GM12878 (cell line): Measurements from ENCODE around the gene CRTC3. TPM values are rescaled to one million over a fixed set of nuclear protein-coding genes. Genes with fewer than 3 reads are reported as not detected.

ENCODE experiments used
- ATAC-seq: fragments of 200-7000 bp; cut with Tn5 transposase; 3 replicates; pipeline ENCODE4 v1.9.1; 2020; ENCODE audit warnings: mild to moderate bottlenecking, moderate library complexity
- BruUV-seq: library from RNA; stranded (reverse); fragments of 400-500 nt; replicated peaks from 2 replicates; lab custom pipeline; 2021; lab: Mats Ljungman, UMichigan
- CTCF ChIA-PET: fragments of 300-600 bp; sonication (Branson Sonifier 250); formaldehyde crosslinking; extraction: SDS; loops from one replicate; lab custom pipeline; 2021; ENCODE audit warnings: inconsistent platforms; lab: Yijun Ruan, JAX
- POLR2A ChIA-PET: fragments of 350-600 bp; formaldehyde crosslinking; extraction: SDS; loops from one replicate; lab custom pipeline; 2021; ENCODE audit warnings: inconsistent platforms; lab: Charles Lee
- RAD21 ChIA-PET: fragments of 300-600 bp; sonication (Branson Sonifier 250); formaldehyde crosslinking; loops from one replicate; lab custom pipeline; 2023; ENCODE audit warnings: antibody characterized with exemption; ENCODE audit not compliant: unreplicated experiment; lab: Charles Lee
- SMC1A ChIA-PET: fragments of 300-600 bp; sonication (Branson Sonifier 250); formaldehyde crosslinking; loops from one replicate; lab custom pipeline; 2023; ENCODE audit not compliant: unreplicated experiment, uncharacterized antibody; lab: Charles Lee
- DNase-seq: peaks from one replicate; pipeline ENCODE4 v3.0.0-alpha.2; 2011; ENCODE audit warnings: low read depth, low spot score
- FAIRE-seq: peaks from 3 replicates; lab custom pipeline; 2011; peaks lifted over from hg19 to GRCh38; lab: Jason Lieb, UNC
- H2AFZ ChIP-seq: 2 replicates; pipeline ENCODE4 v1.6.0; 2011; ENCODE audit warnings: low read depth, low read length, control low read depth; ENCODE audit not compliant: control insufficient read depth
- H3K27ac ChIP-seq: 2 replicates; pipeline ENCODE4 v1.5.1; 2011; ENCODE audit warnings: control low read depth; ENCODE audit not compliant: control insufficient read depth, insufficient read depth
- H3K27me3 ChIP-seq, 2 experiments: replicated peaks in 1 of 2; 2 replicates each; pipeline versions ENCODE4 v1.6.0 to v1.6.1; 2011; ENCODE audit warnings: low read length in 1 of 2; ENCODE audit not compliant: control insufficient read depth in 2 of 2, insufficient read depth in 2 of 2
- H3K36me3 ChIP-seq, 2 experiments: 2 replicates each; pipeline ENCODE4 v1.5.1; 2011; ENCODE audit warnings: low read length in 1 of 2; ENCODE audit not compliant: control insufficient read depth in 2 of 2, insufficient read depth in 2 of 2
- H3K4me1 ChIP-seq: 2 replicates; pipeline ENCODE4 v1.6.1; 2011; ENCODE audit warnings: mild to moderate bottlenecking, low read length, moderate library complexity, mixed read lengths; ENCODE audit not compliant: control insufficient read depth, insufficient read depth
- H3K4me2 ChIP-seq: 2 replicates; pipeline ENCODE4 v1.6.0; 2011; ENCODE audit warnings: control low read depth; ENCODE audit not compliant: control insufficient read depth, insufficient read depth
- H3K4me3 ChIP-seq: fragments of 200-600 bp; sonication (generic); 2 replicates; pipeline ENCODE4 v1.5.1; 2016
- H3K79me2 ChIP-seq: 2 replicates; pipeline ENCODE4 v1.6.0; 2011; ENCODE audit warnings: low read length; ENCODE audit not compliant: control insufficient read depth, insufficient read depth
- H3K9ac ChIP-seq: 2 replicates; pipeline ENCODE4 v1.8.0; 2011; ENCODE audit warnings: low read length, control low read depth, mixed read lengths; ENCODE audit not compliant: control insufficient read depth, insufficient read depth
- H3K9me3 ChIP-seq: replicated peaks from 3 replicates; pipeline ENCODE4 v1.5.1; 2011; ENCODE audit warnings: mild to moderate bottlenecking, low read length; ENCODE audit not compliant: control insufficient read depth, insufficient read depth
- H4K20me1 ChIP-seq: 2 replicates; pipeline ENCODE4 v1.6.0; 2011; ENCODE audit not compliant: control insufficient read depth, insufficient read depth
- ATF7 ChIP-seq: fragments of 450-650 bp; IDR thresholded peaks from 2 replicates; pipeline ENCODE4 v1.6.1; 2016; ENCODE audit warnings: low read depth, mild to moderate bottlenecking
- BCLAF1 ChIP-seq: fragments of 450-650 bp; IDR thresholded peaks from 2 replicates; pipeline ENCODE4 v1.6.1; 2017; ENCODE audit warnings: antibody characterized with exemption, mild to moderate bottlenecking, moderate library complexity
- CBX3 ChIP-seq: fragments of 200-600 bp; sonication (generic); IDR thresholded peaks from 2 replicates; pipeline ENCODE4 v1.6.1; 2016; ENCODE audit warnings: low read depth, borderline replicate concordance
- E2F4 ChIP-seq: IDR thresholded peaks from 2 replicates; pipeline ENCODE4 v1.6.1; 2012; ENCODE audit warnings: low read depth, low read length, improper control_type of control experiment
- ELK1 ChIP-seq: IDR thresholded peaks from 2 replicates; pipeline ENCODE4 v1.6.1; 2012; ENCODE audit warnings: low read depth, low read length, improper control_type of control experiment
- MEF2B ChIP-seq: fragments of 450-650 bp; IDR thresholded peaks from 2 replicates; pipeline ENCODE4 v1.6.1; 2018; ENCODE audit warnings: mild to moderate bottlenecking, moderate library complexity; ENCODE audit not compliant: partially characterized antibody, poor library complexity, severe bottlenecking
- NFXL1 ChIP-seq: fragments of 450-650 bp; IDR thresholded peaks from 2 replicates; pipeline ENCODE4 v1.6.1; 2017; ENCODE audit warnings: antibody characterized with exemption, mild to moderate bottlenecking, borderline replicate concordance
- PBX3 ChIP-seq: IDR thresholded peaks from 2 replicates; pipeline ENCODE4 v1.6.1; 2011; ENCODE audit warnings: mild to moderate bottlenecking, low read depth, low read length, moderate library complexity; ENCODE audit not compliant: insufficient replicate concordance
- RBBP5 ChIP-seq: fragments of 200-600 bp; sonication (generic); conservative IDR thresholded peaks from 2 replicates; pipeline ENCODE4 v1.6.1; 2016
- ZBTB11 ChIP-seq: fragments of 450-650 bp; formaldehyde crosslinking; IDR thresholded peaks from 2 replicates; pipeline ENCODE4 v1.5.0; 2022; ENCODE audit warnings: mild to moderate bottlenecking, missing genetic modification characterization
- WGBS: methylation state at CpG from one replicate; pipeline ENCODE4 v1.1.6; 2016; ENCODE audit warnings: low lambda C conversion rate; ENCODE audit not compliant: insufficient replicate concordance, insufficient coverage; ENCODE audit errors: missing lambda C conversion rate; 5-methylcytosine and 5-hydroxymethylcytosine counted together
- in situ Hi-C: fragments of 300-500 bp; cut with MboI; formaldehyde crosslinking; loops from 9 replicates; pipeline ENCODE4 v1.14.3; 2018; ENCODE audit warnings: mixed read lengths
- intact Hi-C: fragments of 100-400 bp; cut with micrococcal nuclease; formaldehyde crosslinking; loops from one replicate; pipeline ENCODE4 v1.14.2; 2022; ENCODE audit not compliant: unreplicated experiment
- polyA plus RNA-seq, 11 experiments: library from polyadenylated mRNA; depleted of rRNA in 4 of 11; unstranded in 6 of 11; stranded (reverse) in 5 of 11; fragments of >200 nt; fragmentation: Nextera tagmentation in 4 of 11; fragmentation: Illumina TruSeq in 1 of 11; extraction: Ambion mirVana in 4 of 11; extraction: Trizol in 1 of 11; gene quantifications; 1 replicate in 1 of 11; 2 replicates in 10 of 11; pipeline versions ENCODE4 v1.2.1 to v1.2.3, GENCODE V29; 2011 to 2016; ENCODE audit warnings: inconsistent platforms in 2 of 11, missing spikeins in 2 of 11, low read depth in 1 of 11
- total RNA-seq, 4 experiments: library from RNA; depleted of rRNA in 3 of 4; stranded (reverse); fragments of >200 nt in 3 of 4; fragmentation: Illumina TruSeq in 1 of 4; extraction: Trizol in 1 of 4; gene quantifications; 2 replicates each; pipeline versions ENCODE4 v1.2.1 to v1.2.3, GENCODE V29; 2013 to 2021

CRTC3 gene
- total and polyA plus RNA-seq, 10 of the 15 experiments (the other 5 are each of a cell fraction or from before 2014, with no cell fraction given), result 3.5 to 36.9 (median 18.9) TPM

- Histone ChIP-seq H3K79me2 (no peaks in the 10 kb centered on the region), H3K27me3 (no peaks in the 10 kb centered on the region), H3K4me1 (peaks cover 15% of the 10 kb centered on the region), H3K9ac (no peak overlapping the region), H3K27ac (peak overlapping the region; percentile 34), H3K9me3 (no peaks in the 10 kb centered on the region), H3K4me2 (peak overlapping the region; percentile 19), H3K4me3 (no peak overlapping the region), H4K20me1 (no peaks in the 10 kb centered on the region), H2AFZ (no peak overlapping the region), H3K36me3 (peaks cover 2 to 24% of the 10 kb centered on the region in 2 experiments)
- in situ Hi-C loops, result no loop called here
- BruUV-seq, result no TSS peak
- ChIA-PET POLR2A (interaction anchor here (0.6 kb wide), 1 partner anchor 231 kb away, joined by 5 read pairs; no protein-coding TSS in a partner anchor), CTCF (interaction anchor here (1.2 to 2.4 kb wide), 2 partner anchors 59 to 300 kb away, joined by 3 to 8 read pairs; no protein-coding TSS in a partner anchor), RAD21 (interaction anchor here (0.6 to 0.9 kb wide), 2 partner anchors 31 to 120 kb away, joined by 3 to 6 read pairs; no protein-coding TSS in a partner anchor), SMC1A (interaction anchor here (0.6 to 1.2 kb wide), 4 partner anchors 10 to 269 kb away, joined by 3 read pairs; no protein-coding TSS in a partner anchor)
- FAIRE-seq (peak; percentile 75), ATAC-seq (peak; percentile 88), DNase-seq (peak; percentile 27)
- 52% methylated on average over 13 of the region's 13 CpGs for WGBS
- intact Hi-C loops, result no loop called here
- TF ChIP-seq CBX3 (no peak), BCLAF1 (no peak), MEF2B (peak; percentile 76), ELK1 (no peak), ZBTB11 (CRISPR knock-in tag) (no peak), NFXL1 (no peak), PBX3 (no peak), RBBP5 (no peak), E2F4 (no peak), ATF7 (no peak)
Measured at GRCh38 chr15:90620379-90621067, 90.8 kb downstream of the CRTC3 start.
